ENCODE data around the gene IP6K3.

The IP6K3 gene

DNA sequence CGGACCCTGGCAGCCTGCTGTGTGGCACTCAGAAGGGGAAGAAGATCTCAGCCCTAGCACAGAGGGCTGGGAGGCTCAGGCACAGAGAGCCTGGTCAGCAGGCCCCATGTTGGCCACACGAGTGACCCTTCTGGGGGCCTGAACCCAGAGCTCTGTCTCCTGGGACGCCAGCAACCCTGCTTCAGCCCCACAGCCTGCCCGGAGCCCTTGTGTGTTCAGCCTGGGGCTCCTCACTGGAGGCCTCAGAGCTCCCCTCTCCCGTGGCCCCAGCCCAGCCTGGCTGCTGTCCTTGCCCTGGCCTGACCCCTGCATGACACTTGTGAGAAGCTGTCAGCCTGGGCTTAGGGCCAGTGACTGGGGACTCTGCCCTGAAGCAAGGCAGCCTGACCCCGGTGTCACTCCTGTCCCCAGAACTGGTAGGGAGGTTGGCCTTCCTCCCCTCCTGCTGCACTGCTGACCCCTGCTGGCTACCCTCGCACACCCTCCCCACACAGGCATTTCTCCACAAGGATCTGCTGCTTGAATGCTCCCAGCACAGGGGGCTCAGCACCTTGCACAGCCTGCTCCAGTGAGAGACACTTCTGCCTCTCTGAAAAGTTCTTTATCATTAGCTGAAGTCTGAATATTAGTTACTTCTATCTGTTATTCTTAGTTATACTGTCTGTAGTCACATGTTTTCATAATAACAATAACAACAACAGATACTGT lies 15.4 kb upstream of the IP6K3 start:
- DNase-seq: peak in 42 of 58 donors; percentile 3 to 75 (median 40)

DNA sequence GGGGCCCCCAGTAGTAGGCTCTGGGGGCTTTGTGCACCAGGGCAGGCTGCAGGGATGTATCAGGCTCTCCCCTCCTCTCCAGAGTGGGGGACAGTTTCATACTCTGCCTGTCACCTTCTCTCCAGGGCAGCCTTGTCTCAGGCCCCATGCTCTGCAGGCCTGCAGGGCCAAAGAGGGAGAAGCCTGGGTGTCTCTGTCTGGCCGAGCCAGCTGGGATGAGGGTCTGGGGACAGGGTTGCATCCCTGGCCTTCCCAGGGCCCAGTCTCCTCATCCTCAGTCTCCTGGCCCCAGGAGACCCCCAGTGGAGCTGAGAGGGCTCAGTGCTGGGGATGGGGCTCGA lies 14.8 kb upstream of the IP6K3 start:
- no peak for DNase-seq

DNA sequence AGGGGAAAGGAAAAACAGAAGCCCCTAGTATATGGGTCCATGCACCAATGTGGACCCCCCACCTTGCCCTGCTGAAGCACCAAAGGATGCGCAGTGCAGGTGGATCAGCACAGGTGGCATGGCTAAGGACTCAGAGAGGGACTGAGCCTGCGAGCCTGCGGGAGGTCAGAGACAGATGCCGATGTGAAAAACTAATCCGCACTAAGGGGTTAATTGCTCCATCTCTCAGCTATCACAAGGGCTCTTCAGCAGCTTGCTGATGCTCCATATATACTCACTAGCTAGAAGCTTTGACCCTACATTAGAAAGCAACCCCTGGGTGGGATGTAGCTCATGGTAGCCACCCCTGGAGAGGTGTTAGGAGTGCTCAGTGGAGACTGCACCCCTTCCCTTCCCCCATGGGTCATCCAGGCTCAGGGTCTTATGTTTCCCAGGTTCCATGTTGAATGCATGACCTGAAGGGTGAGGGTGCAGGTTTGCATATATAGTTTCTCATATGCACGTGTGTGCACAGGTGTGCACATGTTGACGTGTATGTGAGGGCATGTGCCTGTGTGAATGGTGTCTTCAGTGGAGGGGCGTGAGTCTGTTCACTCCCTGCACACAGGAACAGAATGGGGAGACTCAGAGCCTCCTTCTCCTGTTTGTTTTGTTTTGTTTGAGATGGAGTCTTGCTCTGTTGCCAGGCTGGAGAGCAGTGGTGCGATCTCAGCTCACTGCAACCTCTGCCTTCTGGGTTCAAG lies 13.4 kb upstream of the IP6K3 start:
- no peak for DNase-seq

DNA sequence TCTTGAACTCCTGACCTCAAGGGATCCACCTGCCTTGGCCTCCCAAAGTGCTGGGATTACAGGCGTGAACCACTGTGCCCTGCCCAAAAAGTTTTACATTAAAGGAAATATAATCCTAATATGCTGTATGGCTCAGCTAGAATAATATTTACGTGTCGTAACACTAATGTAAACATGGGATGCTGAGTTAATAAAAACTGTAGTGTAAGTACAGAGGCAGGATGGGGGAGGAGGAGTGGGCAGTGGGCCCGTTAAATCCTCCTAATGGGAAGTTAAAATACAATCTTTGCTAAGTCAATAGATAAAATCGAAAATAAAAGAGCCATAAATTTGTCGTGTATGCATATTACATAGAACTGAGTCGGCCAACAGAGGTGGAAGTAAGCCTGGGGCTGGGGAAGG lies 12.1 kb upstream of the IP6K3 start:
- DNase-seq: no peak

DNA sequence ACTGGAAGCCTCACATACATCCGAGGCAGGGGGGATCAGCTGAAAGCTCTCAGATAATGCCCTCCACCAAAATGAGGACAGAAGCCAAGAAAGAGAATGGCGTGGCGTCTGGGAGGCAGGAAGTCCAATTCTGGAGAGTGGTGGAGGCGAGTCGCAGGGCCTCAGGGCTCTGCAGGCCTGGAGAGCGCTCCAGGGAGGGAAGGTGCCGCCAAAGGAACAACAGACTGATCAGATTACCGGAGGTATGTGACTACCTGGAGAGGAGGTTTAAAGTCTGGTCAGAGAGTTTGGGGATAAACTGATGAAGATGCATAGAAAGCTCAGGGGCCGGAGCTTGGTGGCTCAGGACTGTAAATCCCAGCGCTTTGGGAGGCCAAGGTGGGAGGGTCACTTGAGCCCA lies 11.2 kb upstream of the IP6K3 start:
- no peak for DNase-seq

DNA sequence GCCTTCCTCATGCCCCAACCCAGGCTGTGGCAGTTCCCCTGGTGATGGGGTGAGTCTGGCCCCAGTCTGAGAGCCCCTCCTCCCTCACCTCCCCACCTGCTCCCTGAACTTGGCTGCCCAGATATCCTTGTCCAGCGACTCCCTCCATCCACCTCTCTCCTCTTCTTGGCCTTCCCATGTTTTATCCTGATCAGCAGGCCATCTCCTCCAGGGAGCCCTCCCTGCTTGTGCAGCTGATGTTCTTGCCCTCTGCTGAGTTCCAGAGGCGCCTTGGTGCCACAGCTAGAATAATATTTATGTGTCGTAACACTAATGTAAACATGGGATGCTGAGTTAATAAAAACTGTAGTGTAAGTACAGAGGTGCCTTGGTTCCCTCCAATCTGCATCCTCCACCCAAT lies 10.4 kb upstream of the IP6K3 start:
- no peak for DNase-seq

DNA sequence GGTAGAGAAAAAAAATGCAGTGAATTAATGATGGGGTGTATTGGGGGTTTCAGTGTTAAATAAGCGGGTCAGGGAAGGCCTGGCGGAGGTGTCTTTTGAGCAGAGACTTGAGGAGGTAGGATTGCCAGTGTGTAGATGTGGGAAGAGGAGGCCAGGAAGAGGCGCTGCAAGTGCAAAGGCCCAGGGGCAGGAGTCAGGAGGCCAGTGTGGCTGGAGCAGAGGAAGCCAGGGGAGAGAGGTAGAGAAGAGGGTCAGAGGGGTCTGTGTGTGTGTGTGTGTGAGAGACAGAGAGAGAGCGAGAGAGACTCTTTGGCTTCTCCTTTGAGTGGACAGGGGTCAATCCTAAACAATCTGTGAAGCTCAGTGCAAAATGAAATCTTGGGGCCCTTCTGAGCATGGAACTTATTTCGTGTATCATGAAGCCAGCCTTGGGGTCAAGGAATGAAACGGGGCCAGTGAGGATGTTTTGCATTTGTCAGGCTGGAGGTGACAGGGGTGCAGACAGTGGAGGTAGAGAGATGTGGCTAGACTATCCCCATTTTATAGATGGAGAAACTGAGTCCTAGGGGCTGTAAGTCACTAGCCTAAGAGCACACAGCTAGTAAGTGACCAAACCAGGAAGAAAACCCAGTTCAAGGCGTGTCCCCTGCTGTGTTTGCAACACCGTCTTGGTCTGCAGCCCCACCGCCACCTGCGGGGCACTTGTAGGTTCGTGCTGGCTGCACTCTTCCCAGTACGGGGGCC lies 9.7 kb upstream of the IP6K3 start:
- peak in 1 of 58 donors; percentile 4 for DNase-seq

DNA sequence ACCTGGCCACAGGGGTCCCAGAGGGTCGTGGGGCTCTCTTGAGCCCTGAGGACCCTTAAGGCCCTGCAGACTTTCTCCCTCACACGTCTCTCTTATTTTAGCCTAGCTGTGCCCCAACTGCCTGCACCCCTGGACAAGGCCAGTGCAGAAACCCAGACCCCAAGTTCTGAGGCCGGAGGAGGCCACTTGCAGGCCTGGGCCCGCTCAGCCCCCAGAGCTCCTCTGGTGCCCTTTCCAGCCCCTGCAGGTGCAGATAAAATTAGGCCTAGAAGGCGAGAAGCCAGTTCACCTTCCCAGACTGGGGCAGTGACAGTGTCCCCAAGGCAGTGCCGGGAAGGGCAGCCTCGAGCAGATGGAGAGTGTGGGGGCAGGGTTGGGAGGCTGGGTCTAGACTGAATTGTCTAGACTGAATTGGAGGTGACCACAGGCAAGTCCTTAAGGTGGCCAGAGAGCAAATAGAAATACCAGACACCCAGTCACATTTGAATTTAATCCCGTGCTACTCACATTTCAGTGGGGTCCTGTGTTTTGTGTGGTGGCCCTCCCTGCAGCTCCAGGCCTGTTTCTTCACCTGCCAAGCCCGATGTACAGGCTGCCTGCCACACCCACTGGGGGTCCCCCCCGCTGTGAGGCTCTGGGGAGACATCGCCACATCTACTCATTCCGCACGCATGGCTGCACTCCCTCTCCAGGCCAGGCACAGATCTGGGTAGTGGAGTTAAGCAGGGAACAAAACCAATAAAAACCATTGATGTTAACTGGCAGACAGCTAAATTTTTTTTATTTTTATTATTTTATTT lies 8.6 kb upstream of the IP6K3 start:
- DNase-seq: no peak

DNA sequence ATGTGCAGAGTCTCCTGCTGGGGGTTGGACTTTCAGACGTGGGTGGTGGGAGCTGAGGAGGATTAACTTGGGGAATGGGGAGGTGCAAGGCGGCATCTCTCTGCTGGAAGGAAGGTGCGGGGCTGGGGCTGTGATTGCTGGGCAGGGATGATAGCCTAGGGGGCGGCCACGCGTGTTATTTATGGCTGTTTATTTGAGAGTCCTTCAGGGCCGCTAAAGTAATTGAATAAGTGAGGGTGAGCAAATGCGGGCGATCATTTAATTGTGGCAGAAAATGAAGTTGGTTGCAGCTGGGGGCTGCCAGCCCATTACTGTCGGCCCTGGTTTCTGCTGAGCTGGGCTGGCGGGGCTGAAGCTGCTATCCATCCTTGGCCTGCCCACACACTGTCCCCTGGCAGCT lies 7.5 kb upstream of the IP6K3 start:
- DNase-seq: no peak

DNA sequence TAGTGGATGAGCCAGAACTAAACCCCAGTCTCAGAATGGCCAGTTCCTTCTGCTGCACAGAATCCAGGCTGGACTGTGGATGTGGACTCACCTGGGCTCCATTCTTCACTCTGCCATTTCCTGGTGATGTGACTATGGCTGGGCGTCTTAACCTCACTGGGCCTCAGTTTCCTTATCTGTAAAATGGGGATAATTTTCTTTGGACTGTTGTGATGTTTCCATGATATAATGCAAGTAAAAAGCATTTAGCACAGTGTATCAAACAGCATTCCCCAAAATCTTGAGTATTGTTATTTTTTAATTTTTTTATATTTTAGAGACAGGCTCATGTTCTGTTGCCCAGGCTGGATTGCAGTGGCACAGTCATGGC lies 5.9 kb upstream of the IP6K3 start:
- DNase-seq: no peak

DNA sequence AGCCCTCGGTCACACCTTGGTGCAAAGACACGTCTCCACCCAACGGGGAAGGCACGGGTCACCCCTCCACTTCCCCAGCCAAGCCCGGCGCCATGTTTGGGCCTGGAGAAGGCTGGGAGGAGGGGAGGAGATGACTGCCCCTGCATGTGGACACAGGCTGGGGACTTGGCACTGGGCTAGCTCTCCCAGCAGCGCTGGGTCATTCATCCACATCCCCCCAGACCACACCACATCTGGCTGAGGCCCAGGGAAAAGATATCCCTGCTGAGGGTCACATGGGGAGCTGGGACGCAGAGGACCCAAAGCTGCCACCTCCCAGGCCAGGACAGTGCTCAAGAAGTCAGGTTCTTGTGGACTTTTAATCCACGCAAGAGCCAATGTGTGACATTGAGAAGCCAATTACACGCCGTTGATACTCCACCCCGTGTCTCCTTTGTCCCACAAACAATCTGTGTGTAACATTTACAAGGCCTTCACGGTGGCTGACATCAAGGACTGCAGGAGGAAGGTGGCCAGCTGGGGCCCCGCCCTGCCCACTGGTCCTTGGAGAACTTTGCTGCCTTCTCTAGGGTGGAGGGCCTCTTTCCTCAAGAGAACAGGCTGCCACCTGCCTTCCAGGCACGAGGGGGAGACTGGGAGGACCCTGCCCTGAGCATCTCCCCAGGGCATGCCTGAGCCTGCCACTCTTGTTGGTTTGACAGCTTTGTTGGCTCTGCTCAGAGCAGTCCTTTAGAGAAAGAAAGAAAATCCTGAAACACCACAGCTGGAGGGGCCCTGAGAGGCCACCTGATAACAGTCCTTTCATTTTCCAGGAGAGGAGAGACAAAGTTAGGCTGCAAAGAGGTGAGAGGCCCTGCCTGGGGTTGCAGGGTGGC lies 5.3 kb upstream of the IP6K3 start:
- no peak for DNase-seq

DNA sequence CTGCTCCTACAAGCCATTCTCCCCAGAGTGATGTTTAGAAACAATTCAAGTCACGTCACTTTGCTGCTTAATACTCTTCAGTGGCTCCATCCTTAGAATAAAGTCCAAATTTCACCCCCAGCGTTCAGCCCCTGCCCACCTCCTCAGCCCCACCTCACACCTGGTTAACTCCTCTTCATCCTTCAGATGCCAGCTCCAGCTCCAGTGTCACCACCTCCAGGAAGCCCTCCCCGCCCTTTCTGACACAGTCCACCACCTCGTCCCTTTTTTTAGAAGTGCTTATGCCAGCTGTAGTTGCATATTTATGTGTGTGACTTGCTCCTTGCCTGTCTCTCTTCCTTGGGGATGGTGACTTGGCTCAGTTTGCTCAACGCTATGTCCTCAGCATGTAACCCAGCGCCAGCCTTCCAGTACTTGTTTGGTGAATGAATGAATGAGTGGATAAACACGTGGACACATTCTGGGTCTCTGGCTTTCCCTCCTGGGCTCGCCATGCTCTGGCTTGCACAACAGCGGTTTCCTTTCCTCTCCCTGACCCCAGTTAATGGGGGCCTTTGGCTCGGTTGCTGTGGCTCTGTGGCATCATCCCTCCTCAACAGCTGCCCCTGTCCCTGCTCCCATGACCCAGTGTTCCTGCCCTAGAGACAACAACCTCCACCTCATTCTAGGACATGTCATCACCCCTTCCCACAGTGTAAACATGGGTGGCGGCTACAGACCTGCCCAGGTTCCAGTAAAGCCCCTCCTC lies 3.7 kb upstream of the IP6K3 start:
- DNase-seq: no peak

DNA sequence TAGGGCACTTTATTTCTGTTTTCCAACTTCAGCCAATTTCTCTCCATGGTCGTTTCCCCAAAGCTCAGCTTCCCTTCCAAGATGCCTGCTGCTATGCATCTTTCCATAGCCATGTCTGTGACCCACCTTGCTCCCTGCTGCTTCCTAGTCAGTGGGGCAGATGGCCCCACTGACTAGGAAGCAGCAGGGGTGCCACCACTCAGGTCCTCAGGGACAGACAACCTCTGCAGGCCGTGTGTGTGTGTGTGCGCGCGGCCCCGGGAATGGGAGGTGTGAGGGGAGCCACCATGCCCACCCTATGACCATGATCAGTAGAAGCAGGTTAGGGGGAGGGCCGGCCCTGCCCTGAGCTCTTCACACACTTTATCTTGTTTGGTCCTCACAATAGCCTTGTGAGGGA lies 2.7 kb upstream of the IP6K3 start:
- no peak for DNase-seq

DNA sequence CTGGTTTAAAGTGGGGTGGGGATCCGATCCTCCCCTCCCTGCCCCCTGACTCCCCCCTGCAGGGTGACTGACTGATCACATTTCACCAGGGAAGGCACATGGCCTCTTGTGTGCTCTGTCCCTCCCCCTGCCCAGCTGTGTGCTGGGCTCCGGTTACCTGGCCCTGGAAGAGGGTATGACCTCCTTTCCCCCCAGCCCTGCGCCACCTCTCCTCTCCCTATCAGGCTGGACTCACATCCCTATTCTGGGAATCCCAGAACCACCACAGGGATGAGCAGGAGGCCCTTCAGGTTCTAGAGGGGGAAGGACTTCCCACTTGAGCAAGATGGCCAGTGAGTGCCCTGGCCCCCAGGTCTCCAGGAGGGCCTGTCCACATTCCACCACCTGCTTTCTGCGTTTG lies 2.1 kb upstream of the IP6K3 start:
- no peak for DNase-seq

DNA sequence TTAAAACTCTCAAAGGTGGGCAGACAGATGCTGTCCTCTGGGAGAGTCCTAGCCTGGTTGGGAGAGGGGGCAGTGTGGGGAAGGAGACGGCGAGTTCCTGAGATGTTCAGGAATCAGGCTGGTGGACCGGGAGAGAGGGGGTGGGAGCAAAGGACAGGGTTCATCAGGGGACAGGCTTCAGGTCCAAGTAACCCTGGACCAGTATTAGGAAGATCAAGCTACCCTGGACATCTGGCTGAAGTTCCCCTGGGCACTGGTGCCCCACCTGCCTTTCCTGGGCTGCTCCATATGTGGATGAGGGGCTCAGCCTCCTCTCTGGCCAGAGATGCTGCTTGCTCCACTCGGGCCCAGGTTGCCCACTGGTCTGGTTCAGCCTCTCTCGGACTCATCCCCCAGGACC lies 1.1 kb upstream of the IP6K3 start:
- no peak for DNase-seq

DNA sequence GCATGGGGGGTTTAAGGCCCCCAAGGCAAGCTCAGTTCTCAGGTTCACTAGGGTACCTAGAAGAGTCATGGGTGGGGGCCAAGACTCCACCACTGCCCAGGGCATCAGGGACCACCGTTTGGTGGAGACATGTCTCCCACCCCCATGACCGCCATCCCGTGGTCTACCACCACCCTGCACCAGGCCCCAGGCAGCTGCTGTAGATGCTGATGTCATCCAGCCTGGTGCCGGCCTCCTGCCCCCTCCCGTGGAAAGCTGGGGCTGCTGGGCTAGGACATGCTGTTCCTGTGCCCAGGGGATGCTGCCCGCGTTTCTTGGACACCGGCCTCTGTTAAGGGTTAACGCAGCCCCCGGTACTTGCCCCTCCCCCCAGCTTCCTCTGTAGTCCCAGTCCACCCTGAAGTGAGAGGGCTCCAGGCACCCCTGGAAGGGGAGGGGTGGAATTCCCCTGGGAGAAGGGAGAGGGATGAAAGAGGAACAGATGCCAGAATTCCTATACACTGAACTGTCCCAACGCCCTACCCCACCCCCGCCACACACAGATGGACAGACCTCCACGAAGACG lies 587 bp downstream of the IP6K3 start:
- DNase-seq: peak in 45 of 58 donors; percentile 3 to 88 (median 58)

DNA sequence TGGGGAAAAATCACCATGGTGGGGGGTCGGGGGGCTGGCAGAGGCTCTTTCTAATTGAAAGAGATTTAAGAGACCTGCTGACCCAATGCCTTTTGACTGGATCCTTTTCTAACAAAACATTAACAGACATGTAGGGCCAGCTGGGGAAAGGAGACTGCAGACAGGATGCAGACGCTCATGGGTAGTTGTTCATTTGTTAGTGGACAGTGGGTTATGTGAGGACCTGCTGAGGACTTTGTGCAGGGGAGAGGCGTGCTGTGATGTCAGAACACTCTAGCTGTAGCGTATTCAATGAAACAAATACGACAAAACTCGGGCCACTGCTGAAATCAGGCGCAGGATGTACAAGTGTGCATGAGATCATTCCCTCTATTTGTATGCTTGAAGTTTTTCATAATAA lies 1.2 kb downstream of the IP6K3 start:
- no peak for DNase-seq

DNA sequence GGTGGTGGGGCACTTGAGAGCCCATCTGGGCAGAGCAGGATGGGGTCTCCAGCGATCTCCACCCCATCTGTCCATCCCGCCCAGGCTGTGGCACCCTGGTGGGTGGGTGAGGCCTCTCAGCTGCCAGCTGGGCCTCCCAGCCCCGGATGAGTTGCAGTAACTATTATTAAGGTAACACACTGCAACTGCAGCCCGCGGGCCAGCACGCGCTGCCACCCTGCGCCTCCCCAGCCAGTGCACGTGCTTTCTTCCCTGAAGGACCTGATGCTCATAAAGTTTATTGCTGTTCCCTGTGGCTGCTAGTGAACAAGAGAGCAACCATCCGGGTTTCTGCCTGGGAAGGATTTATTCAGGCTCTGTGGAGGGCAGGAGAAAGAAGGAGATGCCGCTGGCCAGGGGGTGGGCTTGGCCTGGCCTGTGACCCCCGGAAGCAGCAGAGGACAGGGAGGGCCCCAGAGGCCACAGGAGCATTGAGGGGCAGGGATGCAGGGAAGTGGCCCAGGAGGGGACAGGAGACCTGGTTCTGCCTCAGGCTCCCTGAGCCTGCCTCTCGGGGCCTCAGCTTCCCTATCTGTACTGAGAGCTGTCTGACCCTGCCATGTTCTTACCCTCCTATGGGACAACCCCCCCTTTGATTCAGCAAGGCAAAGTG lies 1.7 kb downstream of the IP6K3 start:
- DNase-seq: peak in 3 of 58 donors; percentile 12 to 52 (median 41)
